IPS-18c (cell line): ENCODE data around the gene F2RL2.

Experiments
- H3K4me3 ChIP-seq: 2 replicates; pipeline ENCODE4 v1.7.0; 2013; ENCODE audit warnings: low read depth, mild to moderate bottlenecking, low read length, moderate library complexity; ENCODE audit not compliant: insufficient read depth
- H3K9me3 ChIP-seq: one replicate; pipeline ENCODE4 v1.6.1; 2013; ENCODE audit warnings: mild to moderate bottlenecking, low read length, moderate library complexity; ENCODE audit not compliant: control insufficient read depth, insufficient read depth

F2RL2 gene

DNA sequence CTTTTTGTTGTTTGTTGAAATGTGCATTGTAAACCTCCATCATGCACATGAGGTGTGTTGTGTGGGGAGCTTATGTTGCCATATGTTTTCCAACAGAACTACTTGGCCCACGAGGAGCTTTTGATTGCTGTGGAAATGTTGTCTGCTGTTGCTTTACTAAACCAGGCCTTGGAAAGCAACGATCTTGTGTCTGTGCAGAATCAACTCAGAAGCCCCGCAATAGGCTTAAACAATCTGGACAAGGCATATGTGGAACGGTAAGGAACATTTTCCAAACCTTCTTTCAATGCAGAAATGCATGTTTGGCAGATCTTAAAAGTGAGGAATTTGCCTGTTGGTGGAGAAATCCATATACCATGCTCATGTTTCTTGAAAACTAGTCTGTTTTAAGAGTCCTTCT lies 22.5 kb downstream of the F2RL2 start:
- H3K9me3 ChIP-seq, result no peaks in the 10 kb centered on the region
- no peak overlapping the region for H3K4me3 ChIP-seq

DNA sequence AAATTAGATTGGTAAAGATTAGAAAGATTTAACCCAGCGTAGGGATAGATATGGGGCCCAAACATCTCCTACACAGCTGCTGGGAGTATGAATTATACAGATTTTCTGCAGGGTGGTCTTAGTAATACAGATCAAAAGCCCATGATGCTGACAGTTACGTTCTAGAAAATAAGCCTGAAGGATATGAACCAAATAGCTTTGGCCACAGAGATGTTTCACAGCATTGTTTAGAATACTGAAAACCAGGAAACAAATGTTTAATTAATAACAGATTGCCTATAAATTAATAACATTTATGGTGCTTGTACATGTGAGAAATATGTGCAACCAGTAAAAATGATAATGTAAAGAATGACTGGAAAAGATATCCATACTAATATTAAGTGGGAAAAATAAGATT lies 24.7 kb downstream of the F2RL2 start:
- Histone ChIP-seq H3K4me3 (no peak overlapping the region), H3K9me3 (no peaks in the 10 kb centered on the region)

- Histone ChIP-seq H3K9me3 (no peaks in the 10 kb centered on the region), H3K4me3 (no peak overlapping the region)
Observed at GRCh38 chr5:76595755-76596481, 27.3 kb downstream of the F2RL2 start.

- no peak overlapping the region for H3K4me3 ChIP-seq
- no peaks in the 10 kb centered on the region for H3K9me3 ChIP-seq
Observed at GRCh38 chr5:76594107-76594506, 29.1 kb downstream of the F2RL2 start.

GRCh38 chr5:76592692-76593091 lies 30.5 kb downstream of the F2RL2 start:
- Histone ChIP-seq H3K9me3 (no peaks in the 10 kb centered on the region), H3K4me3 (no peak overlapping the region)

- H3K9me3 ChIP-seq, result no peaks in the 10 kb centered on the region
- no peak overlapping the region for H3K4me3 ChIP-seq
Observed at GRCh38 chr5:76591366-76591765, 31.8 kb downstream of the F2RL2 start.

DNA sequence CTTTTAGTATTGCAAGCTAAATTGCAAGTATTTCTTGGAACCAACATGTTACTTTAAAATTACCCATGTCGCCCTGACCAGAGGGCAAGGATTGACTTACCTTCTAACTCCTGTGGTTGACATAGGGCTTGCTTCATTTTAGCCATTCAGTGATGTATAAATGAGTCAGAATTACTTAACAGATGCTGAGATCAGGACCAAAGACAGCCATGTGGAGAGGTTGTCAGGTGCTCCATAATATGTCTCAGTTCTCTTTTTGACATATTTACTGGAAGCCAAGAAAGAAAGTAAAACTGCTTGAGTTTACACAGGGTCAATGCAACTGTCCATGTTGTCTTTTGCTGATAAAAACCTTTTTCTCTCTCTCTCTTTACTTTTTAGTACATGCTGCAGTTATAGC lies 33.2 kb downstream of the F2RL2 start:
- Histone ChIP-seq H3K9me3 (no peaks in the 10 kb centered on the region), H3K4me3 (no peak overlapping the region)

GRCh38 chr5:76586531-76586930 lies 36.7 kb downstream of the F2RL2 start:
- Histone ChIP-seq H3K9me3 (no peaks in the 10 kb centered on the region), H3K4me3 (no peak overlapping the region)

GRCh38 chr5:76585783-76586217 lies 37.4 kb downstream of the F2RL2 start:
- no peaks in the 10 kb centered on the region for H3K9me3 ChIP-seq

GRCh38 chr5:76583163-76584047 lies 39.8 kb downstream of the F2RL2 start:
- H3K9me3 ChIP-seq, result no peaks in the 10 kb centered on the region
- no peak overlapping the region for H3K4me3 ChIP-seq

More at GRCh38 chr5:76585783-76586217, 37.4 kb downstream of the F2RL2 start:
- H3K4me3 ChIP-seq, result no peak overlapping the region

- H3K9me3 ChIP-seq, result no peaks in the 10 kb centered on the region
- H3K4me3 ChIP-seq, result no peak overlapping the region
Observed at GRCh38 chr5:76582230-76583162, 40.7 kb downstream of the F2RL2 start.

DNA sequence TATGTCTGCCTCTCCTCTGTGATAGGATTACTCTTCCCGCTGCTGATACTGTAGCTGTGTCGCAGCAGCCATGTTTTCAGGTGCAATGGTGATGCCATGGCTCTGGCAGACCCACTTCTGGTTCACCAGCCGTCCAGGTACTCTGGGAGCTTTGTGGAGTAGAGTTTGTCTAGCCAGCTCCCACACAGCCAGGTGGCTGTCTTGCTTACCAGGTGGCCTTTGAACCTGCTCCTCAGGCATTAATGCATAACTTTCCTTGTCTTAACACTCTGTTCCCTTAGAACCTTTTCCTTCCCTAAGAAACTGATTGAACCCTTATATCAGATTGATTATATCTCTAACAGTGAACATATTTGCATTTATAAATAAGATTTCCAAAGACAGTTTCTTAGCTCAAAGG lies 42.2 kb downstream of the F2RL2 start:
- Histone ChIP-seq H3K9me3 (no peaks in the 10 kb centered on the region), H3K4me3 (no peak overlapping the region)

GRCh38 chr5:76579166-76579937 lies 43.9 kb downstream of the F2RL2 start:
- no peaks in the 10 kb centered on the region for H3K9me3 ChIP-seq
- H3K4me3 ChIP-seq, result no peak overlapping the region

- Histone ChIP-seq H3K4me3 (no peak overlapping the region), H3K9me3 (no peaks in the 10 kb centered on the region)
Observed at GRCh38 chr5:76576996-76577395, 46.2 kb downstream of the F2RL2 start.

DNA sequence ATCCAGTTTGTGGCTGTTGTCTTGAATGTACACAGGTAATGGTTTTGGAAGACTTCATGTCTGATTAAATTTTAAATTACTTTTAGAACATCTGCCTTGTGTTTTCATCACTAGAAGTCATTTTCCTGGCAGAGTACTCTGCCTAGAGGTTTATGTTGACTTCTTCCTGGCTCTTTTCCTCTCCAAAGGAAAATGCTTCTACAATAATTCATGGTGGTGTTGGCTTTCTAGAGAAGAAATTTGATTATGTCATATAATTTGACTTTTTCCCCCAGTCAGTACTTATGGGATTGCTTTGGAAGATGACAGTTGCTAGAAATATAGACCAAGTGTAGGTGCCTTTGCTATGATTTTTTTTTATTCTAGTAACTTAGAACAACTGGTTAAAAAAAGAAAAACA lies 46.8 kb downstream of the F2RL2 start:
- Histone ChIP-seq H3K9me3 (no peaks in the 10 kb centered on the region), H3K4me3 (no peak overlapping the region)

DNA sequence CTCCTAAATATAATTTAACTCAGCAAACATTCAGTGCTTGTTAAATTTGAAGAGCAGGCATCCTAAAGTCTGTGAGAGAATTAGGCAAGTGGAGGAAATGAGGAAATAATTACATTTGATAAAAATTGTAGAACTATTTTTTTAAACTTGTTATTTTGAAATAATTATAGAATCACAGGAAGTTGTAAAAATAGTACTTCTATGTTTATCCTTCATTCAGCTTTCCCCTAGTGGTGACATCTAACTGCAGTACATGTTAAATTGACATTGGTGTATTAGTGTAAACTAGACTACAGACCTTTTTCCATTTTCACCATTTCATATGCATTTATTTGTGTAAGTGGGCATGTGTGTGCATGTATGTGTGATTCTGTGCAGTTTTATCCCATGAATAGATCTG lies 51.6 kb downstream of the F2RL2 start:
- Histone ChIP-seq H3K9me3 (no peaks in the 10 kb centered on the region), H3K4me3 (no peak overlapping the region)

GRCh38 chr5:76570153-76570552 lies 53.0 kb downstream of the F2RL2 start:
- H3K4me3 ChIP-seq, result no peak overlapping the region
- no peaks in the 10 kb centered on the region for H3K9me3 ChIP-seq
